Superior temporal gyrus (tissue), 1 donor: ENCODE data around the gene TUBA4A.

Experiments
- DNase-seq: peaks from one replicate; pipeline ENCODE4 v3.0.0-alpha.2; 2016; ENCODE audit errors: extremely low spot score

TUBA4A gene

DNA sequence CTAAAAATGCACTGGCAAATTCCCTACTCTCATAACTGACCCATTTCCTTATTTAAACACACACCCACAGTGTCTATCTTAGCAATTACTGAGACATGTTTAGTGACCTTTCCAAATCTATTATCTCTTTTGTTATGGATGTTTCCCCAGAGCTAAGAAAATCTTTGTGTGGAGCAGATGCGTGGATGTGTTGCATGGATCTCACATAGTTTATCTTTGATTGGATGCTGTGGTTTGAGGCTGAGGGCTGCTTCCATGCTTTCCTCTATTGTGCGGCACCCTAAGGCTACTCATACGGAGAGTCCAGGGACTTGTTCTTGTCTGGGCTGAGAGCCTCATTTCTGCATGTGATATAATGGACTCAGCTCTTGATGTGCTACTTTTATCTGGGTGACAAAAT, 19.4 kb downstream of the TUBA4A start:
- no peak for DNase-seq

DNA sequence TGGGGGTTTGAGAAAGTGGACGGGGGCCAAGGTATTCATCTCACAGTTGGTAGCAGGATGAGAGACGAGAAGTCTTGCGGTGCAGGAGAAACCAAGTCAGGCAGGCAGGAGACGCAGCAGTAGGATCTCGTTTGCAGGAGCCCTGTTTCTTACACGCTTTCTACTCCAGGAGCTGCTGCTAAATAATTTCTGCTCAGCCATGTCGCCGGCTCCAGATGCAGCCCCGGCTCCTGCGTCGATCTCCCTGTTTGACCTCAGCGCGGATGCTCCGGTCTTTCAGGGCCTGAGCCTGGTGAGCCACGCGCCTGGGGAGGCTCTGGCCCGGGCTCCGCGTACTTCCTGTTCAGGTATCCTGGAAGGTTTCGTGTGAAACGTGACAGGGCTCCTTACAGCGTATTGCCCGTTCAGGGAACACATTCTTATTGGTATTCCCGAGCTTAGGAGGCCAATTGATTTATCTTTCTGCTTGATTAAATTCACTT, 23.6 kb downstream of the TUBA4A start:
- DNase-seq = no peak

DNA sequence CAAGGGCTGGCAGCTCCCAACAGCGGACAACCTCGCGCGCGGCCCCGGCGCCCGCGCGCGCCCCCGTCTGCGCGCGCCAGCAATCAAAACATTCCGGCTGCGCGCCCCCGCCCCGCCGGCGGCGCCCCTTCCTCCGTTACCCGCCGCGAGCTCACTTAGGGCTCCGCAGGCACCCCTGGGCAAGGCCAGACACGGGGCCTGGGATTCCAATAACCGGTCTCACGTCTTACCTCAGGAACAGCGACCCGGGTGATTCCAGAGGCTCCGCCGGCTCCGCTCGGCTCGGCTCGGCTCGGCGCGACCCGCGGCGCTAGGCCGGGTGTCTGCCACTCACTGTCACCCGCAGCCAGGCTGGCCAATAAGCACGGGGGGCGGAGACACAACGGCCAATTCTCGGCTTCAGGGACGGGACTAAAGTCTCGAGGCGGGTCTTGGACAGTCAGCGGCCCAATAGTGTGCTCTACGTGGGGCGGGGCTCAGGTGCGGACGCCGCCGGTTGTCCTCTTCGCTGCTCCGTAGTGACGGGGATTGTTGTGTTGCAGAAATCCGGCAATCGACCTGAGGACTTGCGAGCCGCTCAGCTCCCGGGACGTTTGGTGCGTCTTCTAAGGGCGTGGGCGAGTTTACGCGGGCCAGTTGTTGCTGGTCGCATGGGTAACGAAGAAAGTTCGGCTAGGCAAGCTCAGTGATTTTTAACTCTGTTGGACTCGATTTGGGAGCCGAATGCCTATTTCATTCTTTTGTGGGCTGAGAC, 24.2 kb downstream of the TUBA4A start, which contains the start of the genes ANKZF1 and ATG9A:
TSS of gene ANKZF1 (plus strand) at position 502 of the 754 bp plus-strand sequence. CDS start 452 bp downstream, outside the sequence.
TSS of gene ATG9A (minus strand) at position 332 of the 754 bp plus-strand sequence. CDS start 1,612 bp downstream, outside the sequence.
- peak; percentile 99 for DNase-seq

GRCh38 chr2:219228911-219229304, 24.8 kb downstream of the TUBA4A start:
- DNase-seq = no peak

DNA sequence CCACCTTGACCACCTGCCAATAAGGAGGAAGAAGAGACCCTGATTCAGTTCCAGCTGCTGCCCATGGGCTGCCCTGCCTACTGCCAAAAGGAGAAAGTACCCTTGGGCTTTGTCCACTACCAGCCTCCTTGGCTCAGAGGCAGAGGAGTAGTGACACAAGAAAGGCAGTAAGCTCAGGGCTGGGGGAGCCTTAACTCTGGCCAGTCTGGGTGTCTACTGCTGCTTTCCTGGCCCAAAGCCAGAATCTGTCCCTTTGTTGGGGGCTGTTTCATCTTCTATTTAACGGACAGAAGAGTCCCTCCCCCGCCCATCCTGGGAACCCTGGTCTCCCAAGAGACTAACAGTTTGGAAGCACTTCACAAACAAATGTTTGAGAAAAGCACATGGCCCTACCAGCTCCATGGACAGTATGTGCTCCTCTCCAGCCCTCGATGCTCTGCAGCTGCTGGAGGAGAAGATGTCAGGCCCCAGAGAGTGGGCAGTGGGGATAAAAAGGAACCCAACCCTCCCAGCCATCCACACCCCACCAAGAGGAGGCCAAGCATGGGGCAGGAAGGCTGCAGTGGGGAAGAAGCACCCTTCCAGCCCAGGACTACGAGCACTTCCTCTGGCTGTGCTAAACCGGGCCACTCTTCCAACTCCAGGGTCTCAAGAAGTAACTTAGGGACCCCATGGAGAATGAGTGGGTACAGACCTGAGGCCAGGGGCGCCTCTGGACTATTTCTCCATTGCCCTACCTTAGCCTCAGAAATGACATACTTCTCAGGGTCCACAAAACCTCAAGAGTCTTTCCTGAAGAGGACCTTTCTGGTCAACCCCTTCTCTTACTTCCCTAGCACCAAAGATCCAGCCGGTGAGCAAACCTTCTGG, 25.4 kb downstream of the TUBA4A start:
- DNase-seq = no peak

DNA sequence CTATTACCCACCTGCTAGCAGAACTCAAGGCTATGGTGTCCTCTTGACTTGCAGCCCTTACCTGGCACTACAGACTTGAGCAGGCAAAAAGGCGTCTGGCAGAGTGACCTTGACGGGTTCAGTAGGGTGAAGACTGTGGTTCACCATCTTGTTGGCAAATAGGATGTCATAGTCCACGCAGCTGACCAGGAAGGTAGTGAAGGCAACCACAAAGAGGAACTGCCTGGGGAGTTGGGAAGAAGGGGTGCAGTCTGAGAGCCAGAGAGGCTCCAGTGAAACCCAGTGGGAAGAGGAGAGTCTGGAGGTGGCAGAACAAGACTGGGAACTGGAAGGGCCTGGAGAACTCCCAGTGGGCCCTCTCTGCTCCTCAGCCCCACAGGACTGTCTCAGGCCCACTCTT, 28.4 kb downstream of the TUBA4A start:
- no peak for DNase-seq

- DNase-seq = no peak
Observed at GRCh38 chr2:219223831-219224610, 29.7 kb downstream of the TUBA4A start.

GRCh38 chr2:219221957-219222518, 31.7 kb downstream of the TUBA4A start:
- no peak for DNase-seq

GRCh38 chr2:219220652-219221402, 32.9 kb downstream of the TUBA4A start:
- no peak for DNase-seq

- DNase-seq = no peak
Observed at GRCh38 chr2:219219784-219220532, 33.8 kb downstream of the TUBA4A start.

GRCh38 chr2:219218732-219219701, 34.7 kb downstream of the TUBA4A start, which contains the start of gene ABCB6:
Gene ABCB6 (minus strand): TSS chr2:219218958. CDS start chr2:219218673, 285 bp downstream.
- peak; percentile 97 for DNase-seq

DNA sequence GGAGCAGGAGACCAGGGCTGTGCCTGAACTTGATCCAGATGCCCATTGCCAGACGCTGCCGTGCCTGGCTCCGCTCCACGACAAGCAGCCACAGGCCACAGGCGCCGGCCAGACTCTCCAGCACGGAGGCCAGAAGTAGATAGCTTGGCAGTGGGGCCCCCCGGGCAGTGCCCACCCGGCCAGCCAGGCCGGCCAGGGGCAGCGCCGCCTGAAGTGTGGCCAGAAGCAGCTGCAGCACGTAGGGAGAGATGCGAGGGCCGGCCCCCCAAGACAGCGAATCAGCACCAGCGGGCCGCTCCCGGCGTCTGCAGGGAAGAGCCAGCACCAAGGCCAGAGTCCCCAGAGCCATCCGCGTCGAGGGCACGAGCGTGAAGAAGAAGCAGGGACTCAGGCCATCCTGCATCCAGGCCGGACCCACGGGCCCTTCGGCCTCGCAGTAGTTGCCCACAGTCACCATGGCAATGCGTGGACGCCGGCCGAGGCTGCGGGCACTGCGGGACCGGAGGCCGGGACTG, 35.4 kb downstream of the TUBA4A start:
- no peak for DNase-seq

DNA sequence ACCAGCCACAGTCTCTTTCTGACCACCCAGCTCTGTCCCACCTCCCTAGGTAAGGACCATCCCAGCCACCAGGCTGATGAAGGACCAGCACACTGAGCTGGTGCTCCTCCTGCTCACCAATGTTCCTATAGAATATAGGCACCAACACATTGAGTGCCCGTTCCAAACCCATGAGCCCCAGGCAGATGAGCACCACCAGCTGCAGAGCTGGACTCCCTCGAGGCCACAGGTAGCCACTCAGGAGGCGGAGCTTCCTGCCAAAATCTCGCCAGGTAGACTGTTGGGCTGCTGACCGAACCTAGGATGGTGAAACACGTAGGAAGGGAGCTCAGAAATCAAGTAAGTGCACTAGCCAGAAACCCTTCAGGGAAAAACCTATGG, 37.2 kb downstream of the TUBA4A start:
- DNase-seq = no peak

GRCh38 chr2:219215871-219216534, 37.7 kb downstream of the TUBA4A start:
- DNase-seq = no peak

GRCh38 chr2:219214786-219215185, 38.9 kb downstream of the TUBA4A start:
- DNase-seq = no peak

DNA sequence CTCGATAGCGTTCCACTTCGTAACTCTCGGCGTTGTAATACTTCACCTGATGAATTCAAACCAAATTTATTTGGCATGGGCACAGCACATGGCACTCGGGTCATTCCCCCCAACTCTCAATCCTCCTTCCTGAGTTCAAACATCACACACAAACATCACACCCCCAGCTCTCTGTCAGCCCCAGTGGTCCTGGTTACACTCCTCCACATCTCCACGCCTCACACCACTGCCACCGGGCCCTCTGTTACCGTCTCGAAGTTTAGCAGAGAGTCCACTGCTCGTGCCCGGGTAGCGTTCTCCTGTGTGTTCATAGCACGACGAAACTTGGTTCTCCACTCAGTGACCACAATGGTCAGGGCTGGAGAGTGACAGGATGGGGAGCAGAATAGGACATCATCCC, 39.6 kb downstream of the TUBA4A start:
- no peak for DNase-seq

DNA sequence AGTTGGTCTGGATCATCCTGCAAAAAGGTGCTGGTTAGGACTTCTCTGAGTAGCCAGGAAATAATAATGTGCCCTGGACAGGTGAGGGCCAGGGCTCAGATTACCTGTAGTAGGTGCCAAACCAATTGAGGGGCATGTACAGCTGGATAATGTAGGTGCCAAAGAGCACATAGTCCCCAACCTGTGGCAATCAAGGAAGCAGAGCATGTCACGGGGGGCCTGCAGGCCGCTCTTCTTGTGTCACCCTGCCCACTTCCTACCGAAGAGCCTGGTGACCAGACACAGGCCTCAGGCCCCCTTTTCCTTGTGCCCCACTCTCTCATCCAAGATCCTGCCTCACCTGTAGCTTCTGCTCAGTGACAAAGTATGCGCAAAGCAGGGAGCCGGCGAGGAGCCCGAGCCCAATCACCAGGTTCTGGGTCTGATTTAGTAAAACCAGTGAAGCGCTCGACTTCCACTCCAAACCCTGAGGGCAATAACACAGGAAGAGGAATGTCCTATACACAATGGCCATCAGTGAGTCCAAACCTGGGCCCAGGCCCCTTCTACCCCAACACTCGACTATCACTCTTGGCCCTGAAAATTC, 40.1 kb downstream of the TUBA4A start:
- DNase-seq = no peak

DNA sequence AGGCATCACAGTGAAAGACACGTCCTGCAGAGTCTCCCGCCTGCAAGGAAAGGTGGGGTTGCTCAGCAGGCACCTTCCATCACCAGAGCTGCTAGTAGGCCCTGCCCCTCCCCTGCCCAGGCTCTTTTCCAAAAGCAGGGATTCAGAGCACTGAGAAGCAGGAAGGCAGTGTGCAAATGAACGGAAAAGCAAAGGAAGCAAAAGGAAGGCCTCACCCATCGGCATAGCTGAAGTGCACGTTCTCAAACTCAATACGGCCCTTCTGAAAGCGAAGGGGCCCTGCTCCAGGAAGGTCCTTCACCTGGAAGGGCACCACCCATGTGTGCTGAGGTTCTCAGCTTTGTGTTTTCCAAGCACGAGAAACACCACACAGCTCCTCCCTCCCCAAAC, 40.7 kb downstream of the TUBA4A start:
- no peak for DNase-seq
